Osteoblast (primary cell): Measurements from ENCODE around the gene MAP3K9. TPM values are rescaled to one million over a fixed set of nuclear protein-coding genes. Genes with fewer than 3 reads are reported as not detected.

Experiments used
- DNase-seq: peaks from one replicate; pipeline ENCODE4 v3.0.0; 2011; ENCODE audit warnings: low spot score, mixed read lengths; ENCODE audit not compliant: insufficient read length; ENCODE audit errors: missing footprints
- H2AFZ ChIP-seq: 2 replicates; pipeline ENCODE4 v1.6.0; 2011; ENCODE audit warnings: mild to moderate bottlenecking, low read length
- H3K27ac ChIP-seq: 2 replicates; pipeline ENCODE4 v1.5.1; 2011; ENCODE audit warnings: mild to moderate bottlenecking, low read depth, low read length, moderate library complexity
- H3K27me3 ChIP-seq: 2 replicates; pipeline ENCODE4 v1.6.0; 2012; ENCODE audit warnings: mild to moderate bottlenecking, control low read depth, inconsistent platforms, low read length, moderate library complexity; ENCODE audit not compliant: insufficient read depth
- H3K36me3 ChIP-seq: 2 replicates; pipeline ENCODE4 v1.5.1; 2011; ENCODE audit warnings: mild to moderate bottlenecking, low read length, control low read depth, moderate library complexity; ENCODE audit not compliant: insufficient read depth
- H3K4me1 ChIP-seq: 2 replicates; pipeline ENCODE4 v1.5.1; 2011; ENCODE audit warnings: mild to moderate bottlenecking, low read length, control low read depth, moderate library complexity; ENCODE audit not compliant: insufficient read depth
- H3K4me2 ChIP-seq: 2 replicates; pipeline ENCODE4 v1.6.0; 2011; ENCODE audit warnings: mild to moderate bottlenecking, low read length; ENCODE audit not compliant: insufficient read depth
- H3K4me3 ChIP-seq: fragments of 200-600 bp; sonication (generic); 3 replicates; pipeline ENCODE4 v1.5.1; 2012; ENCODE audit warnings: mild to moderate bottlenecking, low read length, inconsistent platforms; ENCODE audit not compliant: insufficient read depth
- H3K79me2 ChIP-seq: 2 replicates; pipeline ENCODE4 v1.6.0; 2012; ENCODE audit warnings: mild to moderate bottlenecking, low read length, control low read depth, inconsistent platforms; ENCODE audit not compliant: insufficient read depth
- H3K9me3 ChIP-seq: 2 replicates; pipeline ENCODE4 v1.5.1; 2011; ENCODE audit warnings: low read depth, low read length, control low read depth
- H4K20me1 ChIP-seq: 2 replicates; pipeline ENCODE4 v1.6.0; 2012; ENCODE audit warnings: mild to moderate bottlenecking, low read length, control low read depth; ENCODE audit not compliant: insufficient read depth
- total RNA-seq: library from RNA; depleted of rRNA; stranded (reverse); fragments of >200 nt; gene quantifications from 2 replicates; pipeline ENCODE4 v1.2.3, GENCODE V29; 2012
- TF ChIP-seq, protein P1 (sequence below): IDR thresholded peaks from 2 replicates; pipeline ENCODE4 v1.5.1; 2011; ENCODE audit warnings: mild to moderate bottlenecking, low read depth, low read length, moderate library complexity; ENCODE audit errors: extremely low read depth

Gene MAP3K9
- total RNA-seq, 1 donor: under 0.01 TPM

DNA sequence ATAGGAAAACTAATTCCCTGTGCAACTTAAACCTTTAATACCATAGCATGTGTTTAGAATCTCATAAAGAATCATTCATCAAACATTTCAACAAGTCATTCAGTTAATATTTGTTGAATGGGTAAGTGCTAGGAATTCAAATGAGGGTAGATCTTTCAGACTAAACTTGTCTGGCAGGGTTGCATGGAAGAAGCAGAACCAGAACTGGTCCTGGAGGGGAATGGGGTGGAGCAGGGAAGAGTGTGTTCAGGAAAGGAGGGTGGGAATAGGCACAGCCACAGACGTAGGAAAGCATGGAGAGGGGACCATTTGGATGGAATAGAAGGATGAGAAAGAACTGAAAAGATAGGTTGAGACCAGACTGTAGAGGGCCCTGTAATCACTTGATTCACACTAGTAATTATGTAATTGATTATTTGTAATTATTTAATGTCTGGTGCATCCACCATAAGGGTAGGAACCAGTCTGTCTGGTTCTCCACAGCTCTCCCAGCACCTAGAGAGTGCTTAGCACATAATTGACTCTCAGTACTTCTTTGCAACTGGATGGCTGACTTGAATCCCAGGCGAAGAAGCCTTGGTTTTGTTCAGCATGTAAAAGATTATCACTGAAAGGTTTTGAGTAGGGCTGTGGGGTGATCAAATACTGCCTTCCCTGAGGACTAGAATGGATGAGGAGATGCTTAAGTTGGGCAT is 3.0 kb upstream of the MAP3K9 start:
- TF ChIP-seq, protein P1, sequence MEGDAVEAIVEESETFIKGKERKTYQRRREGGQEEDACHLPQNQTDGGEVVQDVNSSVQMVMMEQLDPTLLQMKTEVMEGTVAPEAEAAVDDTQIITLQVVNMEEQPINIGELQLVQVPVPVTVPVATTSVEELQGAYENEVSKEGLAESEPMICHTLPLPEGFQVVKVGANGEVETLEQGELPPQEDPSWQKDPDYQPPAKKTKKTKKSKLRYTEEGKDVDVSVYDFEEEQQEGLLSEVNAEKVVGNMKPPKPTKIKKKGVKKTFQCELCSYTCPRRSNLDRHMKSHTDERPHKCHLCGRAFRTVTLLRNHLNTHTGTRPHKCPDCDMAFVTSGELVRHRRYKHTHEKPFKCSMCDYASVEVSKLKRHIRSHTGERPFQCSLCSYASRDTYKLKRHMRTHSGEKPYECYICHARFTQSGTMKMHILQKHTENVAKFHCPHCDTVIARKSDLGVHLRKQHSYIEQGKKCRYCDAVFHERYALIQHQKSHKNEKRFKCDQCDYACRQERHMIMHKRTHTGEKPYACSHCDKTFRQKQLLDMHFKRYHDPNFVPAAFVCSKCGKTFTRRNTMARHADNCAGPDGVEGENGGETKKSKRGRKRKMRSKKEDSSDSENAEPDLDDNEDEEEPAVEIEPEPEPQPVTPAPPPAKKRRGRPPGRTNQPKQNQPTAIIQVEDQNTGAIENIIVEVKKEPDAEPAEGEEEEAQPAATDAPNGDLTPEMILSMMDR: no peak
- no peaks in the 10 kb centered on the region for H4K20me1 ChIP-seq
- H3K36me3 ChIP-seq: no peaks in the 10 kb centered on the region
- H2AFZ ChIP-seq: no peak overlapping the region
- H3K79me2 ChIP-seq: no peaks in the 10 kb centered on the region
- H3K4me2 ChIP-seq: no peak overlapping the region
- no peak overlapping the region for H3K27ac ChIP-seq
- H3K9me3 ChIP-seq: no peaks in the 10 kb centered on the region
- peaks cover 3% of the 10 kb centered on the region for H3K4me1 ChIP-seq
- no peak for DNase-seq
- no peak overlapping the region for H3K4me3 ChIP-seq
- peaks cover 51% of the 10 kb centered on the region for H3K27me3 ChIP-seq

DNA sequence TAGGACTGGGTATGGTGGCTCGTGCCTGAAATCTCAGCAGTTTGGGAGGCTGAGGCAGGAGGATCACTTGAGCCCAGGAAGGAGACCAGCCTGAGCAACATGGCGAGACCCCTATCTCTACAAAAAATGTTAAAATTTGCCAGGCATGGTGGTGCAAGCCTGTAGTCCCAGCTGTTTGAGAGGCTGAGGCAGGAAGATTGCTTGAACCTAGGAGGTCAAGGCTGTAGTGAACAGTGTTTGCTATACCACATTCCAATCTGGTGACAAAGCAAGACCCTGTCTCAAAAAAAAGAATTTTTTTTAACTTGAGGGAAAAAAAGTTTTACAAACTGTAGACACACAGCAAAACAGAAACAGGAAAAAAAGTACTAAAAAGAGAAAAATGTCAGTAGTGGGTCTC is 2.3 kb upstream of the MAP3K9 start:
- Histone ChIP-seq H3K4me1 (peaks cover 3% of the 10 kb centered on the region), H2AFZ (no peak overlapping the region), H4K20me1 (no peaks in the 10 kb centered on the region), H3K4me3 (no peak overlapping the region), H3K27me3 (peaks cover 58% of the 10 kb centered on the region), H3K9me3 (no peaks in the 10 kb centered on the region), H3K79me2 (no peaks in the 10 kb centered on the region), H3K27ac (no peak overlapping the region), H3K36me3 (no peaks in the 10 kb centered on the region), H3K4me2 (no peak overlapping the region)
- TF ChIP-seq, protein P1: no peak
- DNase-seq: no peak

DNA sequence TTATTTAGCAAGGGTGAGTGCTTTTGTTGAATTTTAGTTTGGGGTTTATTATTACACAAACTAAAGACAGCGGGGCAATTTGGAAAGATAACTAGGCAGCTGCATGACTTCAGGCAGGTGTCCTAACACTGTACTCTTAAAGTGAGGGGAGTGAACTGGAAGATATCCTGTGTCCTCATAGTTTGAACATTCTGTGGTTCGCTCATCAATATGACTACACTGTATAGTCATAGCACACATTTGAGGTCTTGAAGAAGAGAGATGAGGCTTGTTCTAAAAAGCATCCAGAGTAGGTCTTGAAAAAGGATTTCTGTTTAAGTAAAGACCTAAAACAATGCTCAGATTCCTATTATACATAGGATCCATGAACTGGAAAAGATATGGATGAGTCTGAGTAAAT is 1.7 kb upstream of the MAP3K9 start:
- no peak overlapping the region for H3K27ac ChIP-seq
- no peaks in the 10 kb centered on the region for H3K36me3 ChIP-seq
- H3K27me3 ChIP-seq: peaks cover 59% of the 10 kb centered on the region
- H3K9me3 ChIP-seq: no peaks in the 10 kb centered on the region
- TF ChIP-seq, protein P1: no peak
- H2AFZ ChIP-seq: no peak overlapping the region
- no peaks in the 10 kb centered on the region for H3K79me2 ChIP-seq
- H4K20me1 ChIP-seq: no peaks in the 10 kb centered on the region
- H3K4me1 ChIP-seq: peaks cover 3% of the 10 kb centered on the region
- DNase-seq: no peak
- no peak overlapping the region for H3K4me3 ChIP-seq
- H3K4me2 ChIP-seq: no peak overlapping the region

DNA sequence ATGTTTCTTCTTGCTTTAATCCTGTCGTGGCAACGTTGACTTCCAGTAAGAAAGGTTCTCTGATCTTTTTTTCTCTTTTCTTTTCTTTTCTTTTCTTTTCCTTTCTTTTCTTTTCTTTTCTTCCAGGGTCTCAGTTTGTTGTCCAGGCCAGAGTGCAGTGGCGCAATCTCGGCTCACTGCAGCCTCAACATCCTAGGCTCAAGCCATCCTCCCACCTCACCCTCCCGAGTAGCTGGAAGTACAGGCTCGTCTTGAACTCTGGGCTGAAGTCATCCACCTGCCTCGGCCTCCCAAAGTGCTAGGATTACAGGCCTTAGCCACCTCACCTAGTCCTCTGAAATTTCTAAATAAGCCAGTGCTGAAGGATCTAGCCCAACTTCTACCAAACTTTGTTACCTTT is 1.3 kb upstream of the MAP3K9 start:
- peaks cover 3% of the 10 kb centered on the region for H3K4me1 ChIP-seq
- H3K36me3 ChIP-seq: no peaks in the 10 kb centered on the region
- no peaks in the 10 kb centered on the region for H3K9me3 ChIP-seq
- H3K27me3 ChIP-seq: peaks cover 59% of the 10 kb centered on the region
- no peaks in the 10 kb centered on the region for H4K20me1 ChIP-seq
- H3K79me2 ChIP-seq: no peaks in the 10 kb centered on the region
- no peak overlapping the region for H3K4me3 ChIP-seq
- H3K27ac ChIP-seq: no peak overlapping the region
- DNase-seq: no peak
- no peak overlapping the region for H2AFZ ChIP-seq
- no peak overlapping the region for H3K4me2 ChIP-seq
- TF ChIP-seq, protein P1: no peak
